Activated T-cell treated with anti-CD3 and anti-CD28 coated beads, Interleukin-2, amount 50 U/mL, for 24 hours (primary cell): ENCODE results near the gene PTPRM.

Experiments used
- DNase-seq: peaks from one replicate; pipeline ENCODE4 v3.0.0-alpha.2; 2020
- H3K27ac Mint-ChIP-seq: 2 replicates; pipeline ENCODE4 v1.8.0; 2020; ENCODE audit warnings: mild to moderate bottlenecking, mixed read lengths
- H3K27me3 Mint-ChIP-seq: 2 replicates; pipeline ENCODE4 v1.8.0; 2020; ENCODE audit warnings: mixed read lengths
- H3K36me3 Mint-ChIP-seq: 2 replicates; pipeline ENCODE4 v1.8.0; 2020; ENCODE audit warnings: low read depth, mixed read lengths
- H3K4me1 Mint-ChIP-seq: 2 replicates; pipeline ENCODE4 v1.8.0; 2020; ENCODE audit warnings: low read depth, mixed read lengths
- H3K4me3 Mint-ChIP-seq: 2 replicates; pipeline ENCODE4 v1.8.0; 2020; ENCODE audit warnings: mild to moderate bottlenecking, moderate library complexity, mixed read lengths
- H3K9me3 Mint-ChIP-seq: 2 replicates; pipeline ENCODE4 v1.8.0; 2020; ENCODE audit warnings: mixed read lengths

The PTPRM gene

DNA sequence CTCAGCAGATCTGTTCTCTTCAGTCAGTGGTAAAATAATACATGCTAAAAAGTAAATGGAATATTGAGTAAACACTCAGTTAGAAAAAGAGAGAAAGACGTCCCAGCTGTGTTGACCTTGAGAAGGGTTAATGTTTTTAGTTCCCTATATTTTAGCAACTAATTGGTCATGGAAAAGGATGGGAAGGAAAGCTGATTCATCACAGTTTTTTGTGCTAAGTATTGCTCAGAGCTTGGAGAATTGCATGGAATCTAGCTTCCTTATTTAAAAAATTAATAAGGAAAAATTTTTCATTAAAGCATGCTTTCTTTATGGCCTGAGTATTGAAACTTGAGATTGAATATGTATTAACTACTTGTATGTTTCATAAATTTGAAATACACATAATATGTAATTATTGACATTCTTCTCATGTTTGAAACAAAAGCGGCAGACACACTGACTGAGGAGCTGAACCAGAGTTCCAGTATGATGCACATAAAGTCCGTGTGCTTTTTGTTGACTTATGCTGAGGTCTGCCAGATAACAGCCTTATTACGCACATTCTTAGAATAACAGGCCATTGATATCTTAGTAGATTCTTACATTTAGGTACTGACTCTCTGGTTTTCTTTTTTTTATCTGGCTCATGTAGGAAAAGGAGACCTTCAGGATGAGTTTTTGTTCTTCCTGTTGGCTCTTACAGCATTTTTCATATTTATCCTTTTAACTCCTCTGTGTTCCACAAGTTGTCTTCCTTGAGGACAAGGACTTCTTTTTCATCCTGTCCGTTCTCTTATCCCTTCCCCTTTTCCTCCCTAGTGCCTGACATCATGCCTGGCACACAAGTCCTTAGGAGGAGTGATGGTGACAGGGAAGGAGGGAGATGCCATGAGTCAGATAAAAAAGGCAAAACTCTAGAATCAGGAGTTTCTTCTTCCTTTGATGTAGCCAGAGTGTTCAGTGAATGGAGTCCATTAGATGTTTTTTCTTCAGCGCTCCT is 194.1 kb downstream of the PTPRM start:
- Mint-ChIP-seq H3K36me3 (no peaks in the 10 kb centered on the region), H3K4me3 (no peak overlapping the region), H3K27me3 (no peaks in the 10 kb centered on the region), H3K27ac (no peak overlapping the region), H3K9me3 (peaks cover 4% of the 10 kb centered on the region), H3K4me1 (no peaks in the 10 kb centered on the region)
- DNase-seq: no peak

DNA sequence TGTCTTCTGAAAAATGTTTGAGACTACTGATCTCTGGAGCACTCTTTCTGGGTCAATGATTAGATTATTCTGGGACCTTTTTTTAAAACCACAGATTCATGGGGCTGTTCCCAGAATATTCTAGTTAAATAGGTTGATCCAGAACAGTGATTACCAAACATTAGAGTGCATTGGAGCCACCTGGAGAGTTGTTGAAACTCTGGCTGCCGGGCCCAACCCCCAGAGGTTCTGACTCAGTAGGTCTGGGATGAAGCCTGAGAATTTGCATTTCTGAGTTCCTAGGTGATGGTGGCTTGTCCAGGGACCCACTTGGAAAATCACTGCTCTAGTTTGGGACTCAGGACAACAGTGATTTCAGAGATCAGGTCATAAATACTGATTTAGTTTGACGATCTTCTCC is 197.3 kb downstream of the PTPRM start:
- no peaks in the 10 kb centered on the region for H3K4me1 Mint-ChIP-seq
- no peak overlapping the region for H3K4me3 Mint-ChIP-seq
- no peak for DNase-seq
- no peak overlapping the region for H3K27ac Mint-ChIP-seq
- H3K36me3 Mint-ChIP-seq: no peaks in the 10 kb centered on the region
- no peaks in the 10 kb centered on the region for H3K9me3 Mint-ChIP-seq
- no peaks in the 10 kb centered on the region for H3K27me3 Mint-ChIP-seq

DNA sequence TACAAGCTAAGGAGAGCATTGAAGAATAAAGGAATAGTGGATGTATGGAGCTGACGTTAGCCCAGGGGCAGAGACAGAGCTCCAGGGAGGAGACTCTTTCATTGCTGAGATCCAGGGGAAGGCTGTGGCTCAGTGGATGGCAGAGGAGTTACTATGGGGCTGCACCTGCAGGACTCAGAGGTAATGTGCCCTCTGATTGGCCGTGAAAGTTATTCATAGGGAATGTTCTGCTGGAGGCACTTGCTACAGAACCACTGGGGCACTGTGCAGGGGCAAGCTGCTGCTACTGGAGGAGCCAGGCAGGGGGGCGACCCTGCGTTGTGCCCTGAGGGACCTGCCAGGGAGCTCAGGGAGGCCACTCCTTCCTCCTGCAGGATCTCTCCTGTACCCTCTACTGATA is 199.2 kb downstream of the PTPRM start:
- H3K27ac Mint-ChIP-seq: no peak overlapping the region
- no peak for DNase-seq
- H3K27me3 Mint-ChIP-seq: no peaks in the 10 kb centered on the region
- H3K4me3 Mint-ChIP-seq: no peak overlapping the region
- H3K9me3 Mint-ChIP-seq: no peaks in the 10 kb centered on the region
- no peaks in the 10 kb centered on the region for H3K36me3 Mint-ChIP-seq
- no peaks in the 10 kb centered on the region for H3K4me1 Mint-ChIP-seq

DNA sequence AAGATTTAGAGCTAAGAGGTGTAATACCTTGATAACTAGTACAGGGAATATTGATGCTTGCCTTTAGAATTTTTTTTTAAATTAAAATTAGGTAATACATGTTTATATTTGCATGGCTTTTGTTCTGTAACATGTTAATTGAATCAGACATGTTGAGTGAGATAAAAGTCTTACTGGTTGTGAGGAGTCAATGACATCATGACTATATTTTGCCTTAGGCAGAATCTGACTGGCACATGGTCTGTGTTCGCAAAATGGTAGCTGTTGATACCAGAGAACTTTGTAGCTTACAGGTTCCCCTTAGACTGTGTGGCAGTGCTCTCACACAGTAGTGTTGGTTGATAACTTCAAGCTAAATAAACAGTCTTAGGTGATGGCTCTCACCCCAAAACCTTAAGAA is 199.7 kb downstream of the PTPRM start:
- no peaks in the 10 kb centered on the region for H3K27me3 Mint-ChIP-seq
- H3K9me3 Mint-ChIP-seq: no peaks in the 10 kb centered on the region
- DNase-seq: no peak
- no peak overlapping the region for H3K4me3 Mint-ChIP-seq
- H3K4me1 Mint-ChIP-seq: no peaks in the 10 kb centered on the region
- no peaks in the 10 kb centered on the region for H3K36me3 Mint-ChIP-seq
- no peak overlapping the region for H3K27ac Mint-ChIP-seq

DNA sequence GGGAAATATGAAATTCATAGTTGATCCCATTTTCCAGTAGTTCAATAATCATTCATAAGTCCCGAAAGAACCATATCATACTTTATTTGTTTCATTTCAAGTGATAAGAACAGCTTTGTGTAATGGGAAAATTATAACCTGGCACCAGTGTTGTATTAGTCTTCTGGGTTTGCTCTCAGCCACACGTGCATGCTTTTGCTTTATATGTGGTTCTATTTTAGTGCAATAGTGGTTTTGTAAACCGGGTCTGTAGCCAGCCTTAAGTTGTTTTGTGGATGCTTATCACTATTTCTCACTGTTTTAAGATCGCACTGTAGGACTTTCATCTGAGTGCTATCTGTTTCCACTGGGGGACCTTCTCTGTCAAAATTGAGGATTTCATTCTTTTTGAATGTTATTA is 203.8 kb downstream of the PTPRM start:
- no peaks in the 10 kb centered on the region for H3K4me1 Mint-ChIP-seq

DNA sequence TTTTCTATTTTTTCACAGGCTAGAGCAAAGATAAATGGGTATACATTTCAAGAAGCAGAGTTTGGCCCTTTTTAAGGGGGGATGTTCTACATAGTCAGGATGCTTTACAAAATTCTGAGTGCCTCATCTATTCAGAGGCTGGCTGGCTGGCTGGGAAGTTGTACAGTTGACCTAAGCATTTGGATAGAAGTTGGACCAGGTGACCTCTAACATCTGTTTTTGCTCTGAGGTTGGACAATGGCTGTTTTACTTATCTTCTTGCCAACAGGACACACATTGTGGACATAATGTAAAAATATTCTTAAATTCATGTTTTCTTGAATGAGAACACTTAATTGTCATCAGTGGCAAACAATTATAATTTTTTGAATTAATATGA is 205.4 kb downstream of the PTPRM start:
- Mint-ChIP-seq H3K36me3 (no peaks in the 10 kb centered on the region), H3K4me1 (no peaks in the 10 kb centered on the region), H3K9me3 (no peaks in the 10 kb centered on the region), H3K4me3 (no peak overlapping the region), H3K27me3 (no peaks in the 10 kb centered on the region), H3K27ac (no peak overlapping the region)
- no peak for DNase-seq

More for the DNA sequence above, 203.8 kb downstream of the PTPRM start:
- Mint-ChIP-seq H3K27ac (no peak overlapping the region), H3K9me3 (no peaks in the 10 kb centered on the region), H3K4me3 (no peak overlapping the region), H3K36me3 (no peaks in the 10 kb centered on the region), H3K27me3 (no peaks in the 10 kb centered on the region)
- DNase-seq: no peak

DNA sequence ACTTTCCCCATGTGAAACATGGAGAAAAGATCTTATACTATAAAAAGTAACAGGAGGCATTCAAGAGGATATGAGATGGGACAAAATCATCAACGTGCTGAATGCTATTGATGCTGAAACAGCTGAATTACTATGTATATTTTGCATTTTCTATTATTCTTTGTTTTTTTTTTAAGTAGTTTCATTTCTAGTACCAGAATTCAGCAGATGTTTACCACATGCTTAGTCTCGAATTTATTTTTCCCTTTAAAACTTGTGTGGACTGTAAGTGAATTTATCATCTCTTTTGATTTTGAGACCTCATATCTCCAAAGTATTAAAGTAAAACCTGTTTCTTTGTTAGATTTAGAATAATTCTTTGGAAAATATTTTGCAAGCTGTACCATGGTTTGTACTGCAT is 205.8 kb downstream of the PTPRM start:
- no peaks in the 10 kb centered on the region for H3K4me1 Mint-ChIP-seq
- DNase-seq: no peak
- no peaks in the 10 kb centered on the region for H3K36me3 Mint-ChIP-seq
- no peaks in the 10 kb centered on the region for H3K27me3 Mint-ChIP-seq
- H3K4me3 Mint-ChIP-seq: no peak overlapping the region
- H3K27ac Mint-ChIP-seq: no peak overlapping the region
- H3K9me3 Mint-ChIP-seq: no peaks in the 10 kb centered on the region

DNA sequence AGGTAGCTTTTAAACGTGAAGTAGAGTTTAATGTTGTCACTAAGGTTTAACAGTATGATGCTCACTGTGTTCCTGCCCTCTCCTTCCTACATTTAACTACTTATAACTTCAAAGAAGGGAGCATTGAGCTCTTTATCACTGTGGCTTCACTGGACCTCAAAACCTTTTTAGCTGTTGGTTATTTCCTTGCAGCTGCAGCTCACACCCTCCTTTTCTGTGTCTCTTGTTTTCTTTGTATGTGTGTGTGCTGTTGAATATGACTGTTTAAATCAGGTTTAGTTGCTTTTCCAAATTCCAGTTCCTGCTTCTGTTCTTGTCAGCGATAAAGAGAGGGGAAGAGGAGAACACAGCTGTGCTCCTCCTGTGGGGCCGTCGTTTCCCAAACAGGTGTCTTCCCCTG is 208.0 kb downstream of the PTPRM start:
- H3K9me3 Mint-ChIP-seq: peaks cover 3% of the 10 kb centered on the region
- DNase-seq: no peak
- H3K36me3 Mint-ChIP-seq: no peaks in the 10 kb centered on the region
- H3K4me3 Mint-ChIP-seq: no peak overlapping the region
- no peak overlapping the region for H3K27ac Mint-ChIP-seq
- H3K4me1 Mint-ChIP-seq: no peaks in the 10 kb centered on the region
- H3K27me3 Mint-ChIP-seq: no peaks in the 10 kb centered on the region

DNA sequence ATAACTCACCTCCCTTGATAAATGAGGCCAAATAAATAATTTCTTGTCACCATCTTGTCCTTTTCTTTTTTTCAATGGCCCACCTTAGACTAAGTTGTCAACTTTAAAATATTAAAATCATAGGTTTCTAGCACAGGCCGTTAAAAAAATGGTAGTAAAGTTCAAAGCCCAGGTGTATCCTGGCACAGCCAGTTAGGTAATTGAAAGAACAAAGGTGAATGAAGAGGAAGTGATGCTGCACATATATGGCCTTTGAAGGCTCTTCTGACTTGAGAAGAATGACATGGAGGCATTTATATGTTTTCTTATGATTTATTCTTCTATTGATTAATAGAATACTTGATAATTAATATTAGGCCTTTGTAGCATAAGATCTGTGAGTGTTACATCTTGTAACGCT is 208.7 kb downstream of the PTPRM start:
- Mint-ChIP-seq H3K36me3 (no peaks in the 10 kb centered on the region), H3K27ac (no peak overlapping the region), H3K9me3 (peaks cover 7% of the 10 kb centered on the region), H3K4me1 (no peaks in the 10 kb centered on the region), H3K4me3 (no peak overlapping the region), H3K27me3 (no peaks in the 10 kb centered on the region)
- DNase-seq: no peak

DNA sequence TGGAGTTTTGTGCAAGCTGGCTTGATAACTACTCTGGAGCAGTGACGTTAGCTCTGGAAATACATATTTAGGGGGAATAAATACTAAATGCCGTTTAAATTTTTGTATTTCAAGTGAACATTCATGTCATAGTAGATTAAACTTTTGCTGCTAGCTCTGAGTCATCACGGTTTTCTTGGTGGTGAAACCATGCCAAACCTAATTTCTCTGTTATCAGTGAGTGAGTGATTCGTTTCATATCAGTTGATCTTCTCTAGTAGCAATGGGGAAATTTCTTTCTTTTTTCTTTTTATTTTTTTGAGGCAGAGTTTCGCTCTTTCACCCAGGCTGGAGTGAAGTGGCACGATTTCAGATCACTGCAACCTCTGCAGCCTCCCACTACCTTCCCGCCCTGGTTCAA is 211.1 kb downstream of the PTPRM start:
- no peak for DNase-seq
- no peaks in the 10 kb centered on the region for H3K27me3 Mint-ChIP-seq
- no peak overlapping the region for H3K4me3 Mint-ChIP-seq
- no peak overlapping the region for H3K27ac Mint-ChIP-seq
- no peaks in the 10 kb centered on the region for H3K4me1 Mint-ChIP-seq
- no peaks in the 10 kb centered on the region for H3K36me3 Mint-ChIP-seq
- H3K9me3 Mint-ChIP-seq: peaks cover 7% of the 10 kb centered on the region

DNA sequence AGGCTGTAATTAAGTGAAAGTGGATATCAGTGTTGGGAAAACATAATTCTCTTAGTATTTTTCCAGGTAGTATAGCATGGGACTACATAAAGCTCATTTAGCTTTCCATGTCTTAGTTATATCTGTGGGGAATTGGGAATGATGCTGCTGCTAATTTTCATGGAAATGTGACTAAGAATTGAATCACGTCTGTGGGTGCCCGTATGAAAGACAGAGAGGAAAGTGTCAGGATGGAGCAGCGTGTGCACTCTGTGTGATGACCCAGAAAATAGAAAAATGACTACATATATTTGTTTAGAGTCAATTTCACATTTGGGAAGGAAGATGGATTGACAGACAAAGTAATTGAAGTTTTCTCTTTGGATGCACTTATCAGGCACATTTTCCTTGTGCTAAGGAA is 212.1 kb downstream of the PTPRM start:
- no peaks in the 10 kb centered on the region for H3K4me1 Mint-ChIP-seq
- H3K27me3 Mint-ChIP-seq: no peaks in the 10 kb centered on the region
- H3K4me3 Mint-ChIP-seq: no peak overlapping the region
- no peak for DNase-seq
- no peaks in the 10 kb centered on the region for H3K36me3 Mint-ChIP-seq
- peaks cover 7% of the 10 kb centered on the region for H3K9me3 Mint-ChIP-seq
- no peak overlapping the region for H3K27ac Mint-ChIP-seq

DNA sequence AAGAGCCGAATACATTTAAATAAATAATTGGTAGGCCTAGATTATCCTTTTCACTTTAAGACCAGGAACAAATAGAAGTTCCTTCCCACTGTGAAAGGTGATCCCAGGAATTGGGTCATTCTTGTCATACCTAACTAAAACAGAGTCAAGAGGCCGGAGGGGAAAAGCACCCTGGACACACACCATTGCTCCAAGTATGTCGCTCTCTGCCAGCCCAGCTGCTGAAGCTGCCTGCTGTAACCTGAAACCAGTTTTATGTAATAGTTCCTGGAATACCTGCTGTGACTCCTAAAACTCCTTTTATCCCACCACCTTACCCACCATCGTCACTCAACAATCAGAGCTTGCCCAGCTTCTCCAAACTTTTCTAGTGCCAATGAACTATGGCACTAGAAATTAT is 217.1 kb downstream of the PTPRM start:
- no peak overlapping the region for H3K27ac Mint-ChIP-seq
- no peaks in the 10 kb centered on the region for H3K27me3 Mint-ChIP-seq
- DNase-seq: no peak
- no peak overlapping the region for H3K4me3 Mint-ChIP-seq
- H3K4me1 Mint-ChIP-seq: no peaks in the 10 kb centered on the region
- no peaks in the 10 kb centered on the region for H3K36me3 Mint-ChIP-seq
- H3K9me3 Mint-ChIP-seq: peaks cover 9% of the 10 kb centered on the region

DNA sequence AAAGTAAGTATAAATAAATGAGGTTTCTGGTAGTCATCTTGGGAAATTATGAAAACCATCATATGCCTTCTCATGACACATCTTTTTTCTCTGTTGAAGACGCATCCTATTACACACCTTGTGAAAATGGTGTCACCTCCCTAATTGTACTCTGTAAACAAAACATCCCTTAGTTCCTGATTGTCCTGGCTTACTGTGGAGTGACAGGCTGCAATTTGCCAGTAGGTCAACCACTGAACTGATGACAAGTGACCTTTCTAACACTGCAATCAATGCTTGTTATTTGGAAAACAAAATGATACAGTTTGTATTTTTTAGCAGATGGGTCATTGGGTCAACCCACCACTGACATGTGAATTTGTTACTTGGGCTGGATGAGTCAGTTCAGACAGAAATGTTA is 219.5 kb downstream of the PTPRM start:
- Mint-ChIP-seq H3K4me1 (no peaks in the 10 kb centered on the region), H3K27me3 (no peaks in the 10 kb centered on the region), H3K36me3 (no peaks in the 10 kb centered on the region), H3K27ac (no peak overlapping the region), H3K4me3 (no peak overlapping the region), H3K9me3 (peaks cover 4% of the 10 kb centered on the region)
- no peak for DNase-seq

DNA sequence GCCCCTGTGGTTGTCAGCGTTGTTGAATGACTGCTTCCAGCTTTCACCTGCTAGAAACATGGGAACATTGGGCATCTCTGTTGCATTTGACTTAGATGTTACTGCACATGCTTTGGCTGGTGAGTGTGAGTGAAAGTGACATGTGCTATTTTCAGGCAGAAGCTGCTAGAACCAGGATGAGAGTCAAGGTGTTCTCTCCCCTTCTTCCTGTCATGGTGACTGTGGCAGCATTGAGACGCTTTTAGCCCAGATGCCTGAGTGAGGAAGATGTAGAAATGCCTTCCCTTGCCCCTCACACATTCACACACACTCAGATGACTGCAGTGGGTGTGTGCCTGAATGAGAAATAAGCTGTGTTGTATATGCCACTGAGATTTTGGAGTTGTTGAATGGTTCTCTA is 220.2 kb downstream of the PTPRM start:
- H3K27ac Mint-ChIP-seq: no peak overlapping the region
- H3K27me3 Mint-ChIP-seq: no peaks in the 10 kb centered on the region
- H3K9me3 Mint-ChIP-seq: peaks cover 4% of the 10 kb centered on the region
- no peak overlapping the region for H3K4me3 Mint-ChIP-seq
- no peak for DNase-seq
- H3K36me3 Mint-ChIP-seq: no peaks in the 10 kb centered on the region
- H3K4me1 Mint-ChIP-seq: no peaks in the 10 kb centered on the region

DNA sequence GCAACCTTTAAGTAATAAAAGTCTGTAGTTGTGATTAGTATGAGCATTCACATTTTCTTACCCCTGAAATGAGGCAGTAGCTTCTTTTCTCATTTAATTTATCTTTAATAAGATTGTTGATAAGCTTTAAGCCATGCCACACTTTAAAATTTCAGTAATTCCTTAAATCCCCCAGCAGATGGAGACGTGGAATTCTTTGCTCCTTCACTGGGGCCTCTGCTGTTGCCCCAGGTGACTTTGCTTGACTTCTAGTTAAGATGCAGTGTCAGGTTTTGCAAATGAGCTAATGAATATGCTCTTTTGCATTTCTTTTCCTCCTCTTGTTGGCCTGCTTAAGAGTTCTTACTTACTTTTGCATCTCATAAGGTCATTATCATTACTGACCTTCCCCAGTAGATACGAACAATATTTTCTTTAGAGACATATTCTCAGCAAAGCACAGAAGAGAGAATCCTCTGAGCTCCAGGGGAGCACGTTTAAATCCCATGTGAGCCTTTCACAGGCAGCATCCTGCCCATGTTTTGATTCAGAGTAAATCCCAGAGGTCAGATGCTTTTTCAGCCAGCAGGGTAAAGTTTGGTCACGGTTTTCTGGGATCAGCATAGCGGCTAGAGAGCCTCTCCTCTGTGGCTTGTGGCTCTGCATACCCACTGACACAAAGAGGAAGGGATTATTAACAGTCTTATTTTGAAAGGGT is 222.9 kb downstream of the PTPRM start:
- no peaks in the 10 kb centered on the region for H3K36me3 Mint-ChIP-seq
- H3K27ac Mint-ChIP-seq: no peak overlapping the region
- H3K4me3 Mint-ChIP-seq: no peak overlapping the region
- peaks cover 4% of the 10 kb centered on the region for H3K9me3 Mint-ChIP-seq
- H3K27me3 Mint-ChIP-seq: no peaks in the 10 kb centered on the region
- no peak for DNase-seq
- no peaks in the 10 kb centered on the region for H3K4me1 Mint-ChIP-seq
